WTC11 (cell line): Measurements from ENCODE around the gene SSH3. TPM values are rescaled to one million over a fixed set of nuclear protein-coding genes. Genes with fewer than 3 reads are reported as not detected.

ENCODE experiments used
- ATAC-seq: fragments of 200-7000 bp; cut with Tn5 transposase; 2 replicates; pipeline ENCODE4 v1.10.0; 2021; ENCODE audit warnings: mild to moderate bottlenecking, moderate library complexity
- CTCF ChIA-PET: fragments of 300-600 bp; sonication (Branson Sonifier 250); formaldehyde crosslinking; loops from one replicate; lab custom pipeline; 2021; ENCODE audit warnings: antibody characterized with exemption; lab: Charles Lee
- POLR2A ChIA-PET: fragments of 350-600 bp; sonication (Branson Sonifier 250); formaldehyde crosslinking; loops from one replicate; lab custom pipeline; 2021; ENCODE audit warnings: antibody characterized with exemption; lab: Charles Lee
- DNase-seq: peaks from one replicate; pipeline ENCODE4 v3.0.0; 2021; ENCODE audit warnings: low spot score
- H3K27ac Mint-ChIP-seq: 2 replicates; pipeline ENCODE4 v1.8.0; 2021; ENCODE audit warnings: mixed read lengths
- H3K27me3 Mint-ChIP-seq: 2 replicates; pipeline ENCODE4 v1.8.0; 2021; ENCODE audit warnings: low read depth, mild to moderate bottlenecking, moderate library complexity, mixed read lengths
- H3K36me3 Mint-ChIP-seq: 2 replicates; pipeline ENCODE4 v1.8.0; 2021; ENCODE audit warnings: mixed read lengths
- H3K4me1 Mint-ChIP-seq: 2 replicates; pipeline ENCODE4 v1.8.0; 2022; ENCODE audit warnings: mixed read lengths
- H3K4me3 Mint-ChIP-seq: 2 replicates; pipeline ENCODE4 v1.8.0; 2021; ENCODE audit warnings: mild to moderate bottlenecking, moderate library complexity, mixed read lengths
- H3K9me3 Mint-ChIP-seq: 2 replicates; pipeline ENCODE4 v1.8.0; 2021; ENCODE audit warnings: mixed read lengths
- E2F5 ChIP-seq: sonication (generic); formaldehyde crosslinking; IDR thresholded peaks from 2 replicates; pipeline ENCODE4 v1.8.1; 2022; ENCODE audit warnings: mild to moderate bottlenecking, moderate library complexity, missing genetic modification reagents
- ELF4 ChIP-seq: sonication (generic); formaldehyde crosslinking; IDR thresholded peaks from 2 replicates; pipeline ENCODE4 v1.8.1; 2022; ENCODE audit warnings: low read depth, mild to moderate bottlenecking, moderate library complexity, missing genetic modification reagents
- JAZF1 ChIP-seq: fragments of 250-450 bp; sonication (Bioruptor Pico); IDR thresholded peaks from 2 replicates; pipeline ENCODE4 v1.9.0; 2021; ENCODE audit warnings: moderate library complexity, mild to moderate bottlenecking, inconsistent platforms
- KAT7 ChIP-seq: sonication (generic); formaldehyde crosslinking; IDR thresholded peaks from 2 replicates; pipeline ENCODE4 v1.8.1; 2023; ENCODE audit warnings: missing genetic modification reagents, mild to moderate bottlenecking, borderline replicate concordance
- MXD4 ChIP-seq: fragments of 250-450 bp; sonication (Bioruptor Pico); IDR thresholded peaks from 2 replicates; pipeline ENCODE4 v1.8.0; 2021; ENCODE audit warnings: mild to moderate bottlenecking, moderate library complexity, borderline replicate concordance
- NFATC4 ChIP-seq: fragments of 250-450 bp; sonication (Bioruptor Pico); IDR thresholded peaks from 2 replicates; pipeline ENCODE4 v1.9.0; 2021; ENCODE audit warnings: mild to moderate bottlenecking
- NFE2L1 ChIP-seq: sonication (generic); formaldehyde crosslinking; IDR thresholded peaks from 2 replicates; pipeline ENCODE4 v1.8.1; 2023; ENCODE audit warnings: missing genetic modification reagents
- NR1H2 ChIP-seq: sonication (generic); formaldehyde crosslinking; IDR thresholded peaks from 2 replicates; pipeline ENCODE4 v1.9.0; 2021; ENCODE audit warnings: mild to moderate bottlenecking, moderate library complexity, missing genetic modification reagents
- SP1 ChIP-seq: sonication (generic); formaldehyde crosslinking; conservative IDR thresholded peaks from 2 replicates; pipeline ENCODE4 v1.8.1; 2022; ENCODE audit warnings: missing genetic modification reagents
- ZNF121 ChIP-seq: sonication (generic); formaldehyde crosslinking; IDR thresholded peaks from 2 replicates; pipeline ENCODE4 v1.8.0; 2023; ENCODE audit warnings: missing genetic modification reagents
- ZNF232 ChIP-seq: sonication (generic); formaldehyde crosslinking; IDR thresholded peaks from 2 replicates; pipeline ENCODE4 v1.8.0; 2022; ENCODE audit warnings: mild to moderate bottlenecking, missing genetic modification reagents
- ZNF263 ChIP-seq: sonication (generic); formaldehyde crosslinking; IDR thresholded peaks from 2 replicates; pipeline ENCODE4 v1.8.1; 2022; ENCODE audit warnings: low read depth, mild to moderate bottlenecking, moderate library complexity, missing genetic modification reagents
- ZNF396 ChIP-seq: fragments of 250-450 bp; sonication (Bioruptor Pico); IDR thresholded peaks from 2 replicates; pipeline ENCODE4 v1.8.0; 2021; ENCODE audit warnings: mild to moderate bottlenecking, moderate library complexity, borderline replicate concordance
- total RNA-seq: library from RNA; stranded (reverse); gene quantifications from 3 replicates; pipeline ENCODE4 v1.2.3, GENCODE V29; 2021
- TF ChIP-seq, protein P1 (sequence below): sonication (generic); formaldehyde crosslinking; IDR thresholded peaks from 2 replicates; pipeline ENCODE4 v1.8.1; 2023; ENCODE audit warnings: mild to moderate bottlenecking, moderate library complexity, missing genetic modification reagents
- TF ChIP-seq, protein P2 (sequence below): fragments of 250-450 bp; sonication (Bioruptor Pico); IDR thresholded peaks from 2 replicates; pipeline ENCODE4 v1.9.0; 2021; ENCODE audit warnings: moderate library complexity, mild to moderate bottlenecking, inconsistent platforms, borderline replicate concordance
- TF ChIP-seq, protein P3 (sequence below): fragments of 250-450 bp; sonication (Bioruptor Pico); IDR thresholded peaks from 2 replicates; pipeline ENCODE4 v1.9.0; 2021; ENCODE audit warnings: mild to moderate bottlenecking
- TF ChIP-seq, protein P4 (sequence below): sonication (generic); formaldehyde crosslinking; IDR thresholded peaks from 2 replicates; pipeline ENCODE4 v1.8.0; 2022; ENCODE audit warnings: mild to moderate bottlenecking, missing genetic modification reagents

The SSH3 gene
- total RNA-seq, 1 experiment from 2014 or later: 42.3 TPM

DNA sequence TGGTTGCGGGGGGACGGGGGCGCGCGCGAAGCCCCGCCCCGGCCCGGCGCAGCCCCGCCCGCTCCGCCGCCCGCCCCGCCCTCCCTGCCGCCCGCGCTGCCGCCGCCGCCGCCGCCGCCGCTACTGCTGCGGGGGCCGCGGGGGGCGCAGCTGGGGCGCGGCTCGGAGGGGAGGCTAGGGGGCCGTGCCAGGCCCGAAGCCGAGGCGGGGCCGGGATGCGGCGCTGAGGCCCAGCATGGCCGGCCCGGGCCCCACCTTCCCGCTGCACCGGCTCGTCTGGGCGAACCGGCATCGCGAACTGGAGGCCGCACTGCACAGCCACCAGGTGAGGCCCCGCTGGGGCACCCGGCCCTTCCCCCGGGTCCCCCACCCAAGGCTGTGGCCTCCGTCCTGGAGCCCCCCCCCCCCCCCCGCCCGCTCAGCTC lies 14.1 kb upstream of the SSH3 start, which contains the start of gene ANKRD13D:
ANKRD13D (plus strand) TSS at position 78 of the 425 bp plus-strand sequence; CDS start at position 236, 158 bp downstream.
- Mint-ChIP-seq H3K4me3 (peak within 1 kb of the TSS; percentile 87), H3K27ac (peak within 1 kb of the TSS; percentile 95), H3K9me3 (no peaks in the 10 kb centered on the region), H3K27me3 (no peaks in the 10 kb centered on the region), H3K4me1 (peaks cover 15% of the 10 kb centered on the region), H3K36me3 (peaks cover 15% of the 10 kb centered on the region)
- TF ChIP-seq, protein P1, sequence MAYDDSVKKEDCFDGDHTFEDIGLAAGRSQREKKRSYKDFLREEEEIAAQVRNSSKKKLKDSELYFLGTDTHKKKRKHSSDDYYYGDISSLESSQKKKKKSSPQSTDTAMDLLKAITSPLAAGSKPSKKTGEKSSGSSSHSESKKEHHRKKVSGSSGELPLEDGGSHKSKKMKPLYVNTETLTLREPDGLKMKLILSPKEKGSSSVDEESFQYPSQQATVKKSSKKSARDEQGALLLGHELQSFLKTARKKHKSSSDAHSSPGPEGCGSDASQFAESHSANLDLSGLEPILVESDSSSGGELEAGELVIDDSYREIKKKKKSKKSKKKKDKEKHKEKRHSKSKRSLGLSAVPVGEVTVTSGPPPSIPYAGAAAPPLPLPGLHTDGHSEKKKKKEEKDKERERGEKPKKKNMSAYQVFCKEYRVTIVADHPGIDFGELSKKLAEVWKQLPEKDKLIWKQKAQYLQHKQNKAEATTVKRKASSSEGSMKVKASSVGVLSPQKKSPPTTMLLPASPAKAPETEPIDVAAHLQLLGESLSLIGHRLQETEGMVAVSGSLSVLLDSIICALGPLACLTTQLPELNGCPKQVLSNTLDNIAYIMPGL (CRISPR knock-in tag): no peak
- TF ChIP-seq ZNF232 (CRISPR knock-in tag): 0 out of 2 replicates have a peak, but pooled peaks have one; percentile 23
- TF ChIP-seq SP1 (CRISPR knock-in tag): peak; percentile 38; the same call in 1 of the 2 replicates
- ChIA-PET CTCF (interaction anchor here (0.5 to 3.0 kb wide), 22 partner anchors 9 to 1442 kb away, joined by 3 to 39 read pairs (median 4); partner anchors contain the start of genes NUDT8, POLD4, PPP1CA and SSH3), POLR2A (interaction anchor here (0.7 to 3.2 kb wide), 5 partner anchors 12 to 170 kb away, joined by 3 to 24 read pairs (median 7); partner anchors contain the start of genes KDM2A and SSH3)
- no peak for DNase-seq
- ATAC-seq: peak; percentile 32

- no peak for DNase-seq
- peak overlapping the region; percentile 87 for H3K4me3 Mint-ChIP-seq
- H3K27me3 Mint-ChIP-seq: no peaks in the 10 kb centered on the region
- H3K9me3 Mint-ChIP-seq: no peaks in the 10 kb centered on the region
- peaks cover 21% of the 10 kb centered on the region for H3K36me3 Mint-ChIP-seq
- peak; percentile 5 for ATAC-seq
- CTCF ChIA-PET: interaction anchor here (0.6 to 3.0 kb wide), 8 partner anchors 12 to 339 kb away, joined by 3 to 39 read pairs (median 12); partner anchors contain the start of genes NUDT8 and SSH3
- H3K4me1 Mint-ChIP-seq: peaks cover 15% of the 10 kb centered on the region
- H3K27ac Mint-ChIP-seq: no peak overlapping the region
- POLR2A ChIA-PET: interaction anchor here (0.7 to 3.2 kb wide), 4 partner anchors 13 to 171 kb away, joined by 3 to 24 read pairs (median 9); partner anchors contain the start of genes KDM2A and SSH3
- no peak for TF ChIP-seq NFE2L1 (CRISPR knock-in tag)
Measured at GRCh38 chr11:67289651-67290479, 13.5 kb upstream of the SSH3 start.

DNA sequence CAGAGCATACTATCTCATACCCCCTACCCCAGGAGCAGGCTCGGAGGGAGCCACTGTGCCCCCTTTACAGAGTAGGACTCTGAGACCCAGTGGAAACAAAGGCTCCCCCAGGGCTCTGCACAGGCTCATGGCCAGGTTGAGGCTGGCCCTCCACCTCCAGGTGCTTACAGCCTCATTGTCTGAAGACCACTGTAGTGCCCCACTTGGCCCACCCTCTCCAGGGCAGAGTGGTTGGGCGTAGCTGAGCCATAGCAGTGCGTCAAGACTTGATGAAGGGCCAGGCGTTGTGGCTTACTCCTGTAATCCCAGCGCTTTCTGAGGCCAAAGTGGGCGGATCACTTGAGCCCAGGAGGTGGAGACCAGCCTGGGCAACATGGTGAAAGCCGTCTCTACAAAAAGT lies 12.5 kb upstream of the SSH3 start:
- ATAC-seq (no peak), DNase-seq (no peak)
- Mint-ChIP-seq H3K4me3 (peak overlapping the region; percentile 87), H3K9me3 (peaks cover 2% of the 10 kb centered on the region), H3K4me1 (peaks cover 15% of the 10 kb centered on the region), H3K27ac (no peak overlapping the region), H3K36me3 (peaks cover 30% of the 10 kb centered on the region), H3K27me3 (no peaks in the 10 kb centered on the region)
- POLR2A ChIA-PET: interaction anchor here (3.2 kb wide), 1 partner anchor 14 kb away, joined by 15 read pairs; no protein-coding TSS in a partner anchor
- CTCF ChIA-PET: interaction anchor here (0.6 to 1.1 kb wide), 2 partner anchors 14 to 26 kb away, joined by 3 to 4 read pairs; no protein-coding TSS in a partner anchor
- TF ChIP-seq E2F5 (CRISPR knock-in tag): no peak
- TF ChIP-seq, protein P2, sequence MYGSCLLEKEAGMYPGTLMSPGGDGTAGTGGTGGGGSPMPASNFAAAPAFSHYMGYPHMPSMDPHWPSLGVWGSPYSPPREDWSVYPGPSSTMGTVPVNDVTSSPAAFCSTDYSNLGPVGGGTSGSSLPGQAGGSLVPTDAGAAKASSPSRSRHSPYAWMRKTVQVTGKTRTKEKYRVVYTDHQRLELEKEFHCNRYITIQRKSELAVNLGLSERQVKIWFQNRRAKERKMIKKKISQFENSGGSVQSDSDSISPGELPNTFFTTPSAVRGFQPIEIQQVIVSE (CRISPR knock-in tag): no peak
- no peak for TF ChIP-seq ZNF396 (CRISPR knock-in tag)
- TF ChIP-seq, protein P3, sequence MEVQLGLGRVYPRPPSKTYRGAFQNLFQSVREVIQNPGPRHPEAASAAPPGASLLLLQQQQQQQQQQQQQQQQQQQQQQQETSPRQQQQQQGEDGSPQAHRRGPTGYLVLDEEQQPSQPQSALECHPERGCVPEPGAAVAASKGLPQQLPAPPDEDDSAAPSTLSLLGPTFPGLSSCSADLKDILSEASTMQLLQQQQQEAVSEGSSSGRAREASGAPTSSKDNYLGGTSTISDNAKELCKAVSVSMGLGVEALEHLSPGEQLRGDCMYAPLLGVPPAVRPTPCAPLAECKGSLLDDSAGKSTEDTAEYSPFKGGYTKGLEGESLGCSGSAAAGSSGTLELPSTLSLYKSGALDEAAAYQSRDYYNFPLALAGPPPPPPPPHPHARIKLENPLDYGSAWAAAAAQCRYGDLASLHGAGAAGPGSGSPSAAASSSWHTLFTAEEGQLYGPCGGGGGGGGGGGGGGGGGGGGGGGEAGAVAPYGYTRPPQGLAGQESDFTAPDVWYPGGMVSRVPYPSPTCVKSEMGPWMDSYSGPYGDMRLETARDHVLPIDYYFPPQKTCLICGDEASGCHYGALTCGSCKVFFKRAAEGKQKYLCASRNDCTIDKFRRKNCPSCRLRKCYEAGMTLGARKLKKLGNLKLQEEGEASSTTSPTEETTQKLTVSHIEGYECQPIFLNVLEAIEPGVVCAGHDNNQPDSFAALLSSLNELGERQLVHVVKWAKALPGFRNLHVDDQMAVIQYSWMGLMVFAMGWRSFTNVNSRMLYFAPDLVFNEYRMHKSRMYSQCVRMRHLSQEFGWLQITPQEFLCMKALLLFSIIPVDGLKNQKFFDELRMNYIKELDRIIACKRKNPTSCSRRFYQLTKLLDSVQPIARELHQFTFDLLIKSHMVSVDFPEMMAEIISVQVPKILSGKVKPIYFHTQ: no peak
- TF ChIP-seq ZNF263: no peak
- no peak for TF ChIP-seq ELF4 (CRISPR knock-in tag)
- no peak for TF ChIP-seq NFATC4 (CRISPR knock-in tag)
- TF ChIP-seq NR1H2 (CRISPR knock-in tag): no peak
- TF ChIP-seq MXD4: no peak
- TF ChIP-seq KAT7 (CRISPR knock-in tag): no peak
- TF ChIP-seq SP1 (CRISPR knock-in tag): no peak
- no peak for TF ChIP-seq JAZF1
- TF ChIP-seq, protein P1 (CRISPR knock-in tag): no peak
- TF ChIP-seq, protein P4, sequence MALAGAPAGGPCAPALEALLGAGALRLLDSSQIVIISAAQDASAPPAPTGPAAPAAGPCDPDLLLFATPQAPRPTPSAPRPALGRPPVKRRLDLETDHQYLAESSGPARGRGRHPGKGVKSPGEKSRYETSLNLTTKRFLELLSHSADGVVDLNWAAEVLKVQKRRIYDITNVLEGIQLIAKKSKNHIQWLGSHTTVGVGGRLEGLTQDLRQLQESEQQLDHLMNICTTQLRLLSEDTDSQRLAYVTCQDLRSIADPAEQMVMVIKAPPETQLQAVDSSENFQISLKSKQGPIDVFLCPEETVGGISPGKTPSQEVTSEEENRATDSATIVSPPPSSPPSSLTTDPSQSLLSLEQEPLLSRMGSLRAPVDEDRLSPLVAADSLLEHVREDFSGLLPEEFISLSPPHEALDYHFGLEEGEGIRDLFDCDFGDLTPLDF (CRISPR knock-in tag): no peak
- TF ChIP-seq ZNF121: no peak
